Measurements from ENCODE around the gene KCTD14. TPM values are rescaled to one million over a fixed set of nuclear protein-coding genes. Genes with fewer than 3 reads are reported as not detected.
"Not testable (repeated sequence)": the region's sequence is repeated elsewhere in the genome, so short reads cannot be mapped to it uniquely, and the experiment has no call there.

KCTD14 gene
- total and polyA plus RNA-seq, 8 donors, result 7.0 to 20.7 (median 13.5) TPM

- FAIRE-seq, result no peak
- no peak for ATAC-seq
- no peak overlapping the region for H3K4me3 ChIP-seq
- TF ChIP-seq CTCF (IDR thresholded peaks at IDR 0.05), result no peak
- no peaks in the 10 kb centered on the region for H3K27me3 ChIP-seq
- peaks cover 0 to 3% (median 0%) of the 10 kb centered on the region in 3 donors for H3K4me1 ChIP-seq
- H3K27ac ChIP-seq, result no peak overlapping the region
- DNase-seq, result no peak
- peaks cover 0 to 7% (median 2%) of the 10 kb centered on the region in 3 donors for H3K36me3 ChIP-seq
- WGBS, 2 donors, result 98 to 100% methylated on average over 1 of the region's 1 CpG
- intact Hi-C loops (cut with DNase I), result no loop called here
- no peaks in the 10 kb centered on the region for H3K9me3 ChIP-seq
Observed at GRCh38 chr11:78015878-78016277, 7.2 kb downstream of the KCTD14 start.

GRCh38 chr11:78014937-78015520 is 8.0 kb downstream of the KCTD14 start:
- H3K9me3 ChIP-seq; DNase-seq; H3K4me3 ChIP-seq; H3K27ac ChIP-seq; FAIRE-seq; intact Hi-C loops (cut with DNase I); H3K4me1 ChIP-seq; ATAC-seq; H3K36me3 ChIP-seq; H3K27me3 ChIP-seq: not testable (repeated sequence)
- WGBS, 2 donors, result 71 to 79% methylated on average over 6 of the region's 6 CpGs

GRCh38 chr11:78011301-78011700 is 11.8 kb downstream of the KCTD14 start:
- TF ChIP-seq CTCF (IDR thresholded peaks at IDR 0.05), result no peak
- FAIRE-seq, result no peak
- no peaks in the 10 kb centered on the region for H3K4me1 ChIP-seq
- H3K27me3 ChIP-seq, result no peaks in the 10 kb centered on the region
- H3K36me3 ChIP-seq, result peaks cover 0 to 4% (median 2%) of the 10 kb centered on the region in 3 donors
- DNase-seq, result no peak
- intact Hi-C loops (cut with DNase I), result no loop called here
- peak in 1 of 4 donors; percentile 17 for ATAC-seq
- WGBS, 2 donors, result 54 to 57% methylated on average over 2 of the region's 2 CpGs
- H3K9me3 ChIP-seq, result no peaks in the 10 kb centered on the region
- H3K4me3 ChIP-seq, result no peak overlapping the region
- H3K27ac ChIP-seq, result no peak overlapping the region

GRCh38 chr11:78010755-78011154 is 12.3 kb downstream of the KCTD14 start:
- DNase-seq, result no peak
- Histone ChIP-seq H3K9me3 (no peaks in the 10 kb centered on the region), H3K36me3 (no peaks in the 10 kb centered on the region), H3K4me1 (no peaks in the 10 kb centered on the region), H3K27ac (no peak overlapping the region), H3K4me3 (no peak overlapping the region), H3K27me3 (no peaks in the 10 kb centered on the region)
- FAIRE-seq, result no peak
- ATAC-seq, result no peak
- intact Hi-C loops (cut with DNase I), result no loop called here
- no peak for TF ChIP-seq CTCF (IDR thresholded peaks at IDR 0.05)
- WGBS, 2 donors, result 88 to 94% methylated on average over 6 of the region's 6 CpGs

GRCh38 chr11:78010304-78010703 is 12.8 kb downstream of the KCTD14 start:
- no peaks in the 10 kb centered on the region for H3K27me3 ChIP-seq
- H3K4me1 ChIP-seq, result no peaks in the 10 kb centered on the region
- ATAC-seq (no peak), DNase-seq (no peak), FAIRE-seq (no peak)
- no peak for TF ChIP-seq CTCF (IDR thresholded peaks at IDR 0.05)
- H3K4me3 ChIP-seq, result no peak overlapping the region
- 96 to 100% methylated on average over 1 of the region's 1 CpG for WGBS, 2 donors
- H3K9me3 ChIP-seq, result no peaks in the 10 kb centered on the region
- intact Hi-C loops (cut with DNase I), result no loop called here
- H3K36me3 ChIP-seq, result no peaks in the 10 kb centered on the region
- no peak overlapping the region for H3K27ac ChIP-seq
